Progenitor cell of endocrine pancreas (in vitro differentiated cells): ENCODE measurements around the gene STK35. TPM values are rescaled to one million over a fixed set of nuclear protein-coding genes. Genes with fewer than 3 reads are reported as not detected.

ENCODE experiments used
- DNase-seq: peaks from one replicate; pipeline ENCODE4 v3.0.0; 2021; ENCODE audit warnings: low spot score; ENCODE audit not compliant: unreplicated experiment
- H3K27ac Mint-ChIP-seq: 2 replicates; pipeline ENCODE4 v1.8.0; 2021; ENCODE audit warnings: mild to moderate bottlenecking, moderate library complexity, mixed read lengths
- H3K27me3 Mint-ChIP-seq: 2 replicates; pipeline ENCODE4 v1.8.0; 2021; ENCODE audit warnings: mixed read lengths
- H3K36me3 Mint-ChIP-seq: 2 replicates; pipeline ENCODE4 v1.8.0; 2022; ENCODE audit warnings: mixed read lengths; ENCODE audit not compliant: insufficient read depth
- H3K4me1 Mint-ChIP-seq: 2 replicates; pipeline ENCODE4 v1.8.0; 2021; ENCODE audit warnings: low read depth, mixed read lengths
- H3K4me3 Mint-ChIP-seq: 2 replicates; pipeline ENCODE4 v1.8.0; 2021; ENCODE audit warnings: low read depth, mild to moderate bottlenecking, moderate library complexity, mixed read lengths
- H3K9me3 Mint-ChIP-seq: 2 replicates; pipeline ENCODE4 v1.8.0; 2021; ENCODE audit warnings: low read depth, mixed read lengths
- CTCF ChIP-seq: fragments of 200-600 bp; sonication (generic); IDR thresholded peaks from one replicate; pipeline ENCODE4 v1.5.0; 2021; ENCODE audit warnings: antibody characterized with exemption, mild to moderate bottlenecking; ENCODE audit not compliant: unreplicated experiment
- total RNA-seq: library from RNA; stranded (reverse); gene quantifications from 2 replicates; pipeline ENCODE4 v1.2.1, GENCODE V29; 2021

The STK35 gene
- total RNA-seq, 1 donor from 2014 or later, result 41.9 TPM

GRCh38 chr20:2145376-2145775 lies 43.7 kb downstream of the STK35 start:
- H3K27ac Mint-ChIP-seq, result no peak overlapping the region
- H3K27me3 Mint-ChIP-seq, result no peaks in the 10 kb centered on the region
- H3K4me1 Mint-ChIP-seq, result no peaks in the 10 kb centered on the region
- no peak for DNase-seq
- no peak overlapping the region for H3K4me3 Mint-ChIP-seq
- peaks cover 3% of the 10 kb centered on the region for H3K36me3 Mint-ChIP-seq
- no peak for TF ChIP-seq CTCF
- H3K9me3 Mint-ChIP-seq, result no peaks in the 10 kb centered on the region

- H3K27me3 Mint-ChIP-seq, result no peaks in the 10 kb centered on the region
- no peaks in the 10 kb centered on the region for H3K9me3 Mint-ChIP-seq
- no peak overlapping the region for H3K4me3 Mint-ChIP-seq
- no peak for TF ChIP-seq CTCF
- no peaks in the 10 kb centered on the region for H3K4me1 Mint-ChIP-seq
- H3K27ac Mint-ChIP-seq, result peak overlapping the region; percentile 37
- DNase-seq, result no peak
- H3K36me3 Mint-ChIP-seq, result peaks cover 3% of the 10 kb centered on the region
Measured at GRCh38 chr20:2146080-2146867, 44.6 kb downstream of the STK35 start.

- peaks cover 5% of the 10 kb centered on the region for H3K4me1 Mint-ChIP-seq
- no peak overlapping the region for H3K27ac Mint-ChIP-seq
- no peak for TF ChIP-seq CTCF
- no peak overlapping the region for H3K4me3 Mint-ChIP-seq
- no peaks in the 10 kb centered on the region for H3K27me3 Mint-ChIP-seq
- H3K9me3 Mint-ChIP-seq, result no peaks in the 10 kb centered on the region
- peaks cover 2% of the 10 kb centered on the region for H3K36me3 Mint-ChIP-seq
- DNase-seq, result no peak
Measured at GRCh38 chr20:2149507-2149906, 47.9 kb downstream of the STK35 start.

- H3K27ac Mint-ChIP-seq, result no peak overlapping the region
- no peak for DNase-seq
- H3K4me1 Mint-ChIP-seq, result peaks cover 5% of the 10 kb centered on the region
- H3K4me3 Mint-ChIP-seq, result no peak overlapping the region
- TF ChIP-seq CTCF, result no peak
- no peaks in the 10 kb centered on the region for H3K9me3 Mint-ChIP-seq
- no peaks in the 10 kb centered on the region for H3K27me3 Mint-ChIP-seq
- peaks cover 2% of the 10 kb centered on the region for H3K36me3 Mint-ChIP-seq
Measured at GRCh38 chr20:2150660-2151059, 49.0 kb downstream of the STK35 start.

GRCh38 chr20:2151858-2152281 lies 50.2 kb downstream of the STK35 start:
- Mint-ChIP-seq H3K9me3 (no peaks in the 10 kb centered on the region), H3K36me3 (no peaks in the 10 kb centered on the region), H3K4me1 (peaks cover 5% of the 10 kb centered on the region), H3K27ac (peak overlapping the region; percentile 69), H3K4me3 (no peak overlapping the region), H3K27me3 (no peaks in the 10 kb centered on the region)
- no peak for TF ChIP-seq CTCF
- no peak for DNase-seq
